Measurements from ENCODE around the gene SLC5A2.
"Not testable (repeated sequence)": the region's sequence is repeated elsewhere in the genome, so short reads cannot be mapped to it uniquely, and the experiment has no call there.

The SLC5A2 gene

DNA sequence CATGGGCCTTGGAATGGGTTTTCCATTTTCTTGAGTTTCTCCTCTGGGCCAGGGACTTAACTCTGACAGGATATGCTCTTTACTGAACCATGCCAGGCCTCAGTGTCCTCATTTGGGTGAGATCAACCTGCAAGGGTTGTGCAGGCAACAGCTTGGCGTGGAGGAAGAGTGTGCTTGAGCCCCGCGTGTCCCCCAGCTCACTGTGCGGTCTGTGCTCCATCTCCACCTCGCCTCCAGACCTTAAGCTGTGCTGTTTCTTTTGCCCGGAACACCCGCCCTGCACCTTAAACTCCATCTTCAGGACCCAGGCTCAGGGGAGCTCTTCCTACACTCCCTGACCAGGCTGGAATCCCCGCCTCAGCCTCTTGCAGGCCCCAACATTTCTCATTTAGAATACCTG is 15.6 kb downstream of the SLC5A2 start:
- no peak for DNase-seq (ENCODE audit: low spot score)

DNA sequence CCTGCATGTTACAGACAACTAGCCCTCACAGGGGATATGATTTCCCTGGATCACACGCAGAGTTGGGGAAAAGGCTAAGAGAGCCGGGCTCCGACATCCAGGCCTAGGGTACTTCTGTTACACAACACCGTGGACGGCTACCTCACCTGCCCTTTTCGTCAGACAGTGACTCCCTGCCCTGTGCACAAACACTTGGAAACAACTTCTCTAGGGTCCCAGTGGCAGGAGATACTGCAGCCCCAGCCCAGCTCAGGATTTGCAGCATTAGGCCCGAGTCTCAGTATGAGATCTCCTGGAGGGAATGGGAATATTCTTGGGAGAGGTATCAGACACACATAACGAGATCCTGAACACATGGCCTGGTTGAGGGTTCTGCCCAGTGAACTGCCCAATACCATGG is 17.0 kb downstream of the SLC5A2 start:
- DNase-seq (ENCODE audit: low spot score): no peak

DNA sequence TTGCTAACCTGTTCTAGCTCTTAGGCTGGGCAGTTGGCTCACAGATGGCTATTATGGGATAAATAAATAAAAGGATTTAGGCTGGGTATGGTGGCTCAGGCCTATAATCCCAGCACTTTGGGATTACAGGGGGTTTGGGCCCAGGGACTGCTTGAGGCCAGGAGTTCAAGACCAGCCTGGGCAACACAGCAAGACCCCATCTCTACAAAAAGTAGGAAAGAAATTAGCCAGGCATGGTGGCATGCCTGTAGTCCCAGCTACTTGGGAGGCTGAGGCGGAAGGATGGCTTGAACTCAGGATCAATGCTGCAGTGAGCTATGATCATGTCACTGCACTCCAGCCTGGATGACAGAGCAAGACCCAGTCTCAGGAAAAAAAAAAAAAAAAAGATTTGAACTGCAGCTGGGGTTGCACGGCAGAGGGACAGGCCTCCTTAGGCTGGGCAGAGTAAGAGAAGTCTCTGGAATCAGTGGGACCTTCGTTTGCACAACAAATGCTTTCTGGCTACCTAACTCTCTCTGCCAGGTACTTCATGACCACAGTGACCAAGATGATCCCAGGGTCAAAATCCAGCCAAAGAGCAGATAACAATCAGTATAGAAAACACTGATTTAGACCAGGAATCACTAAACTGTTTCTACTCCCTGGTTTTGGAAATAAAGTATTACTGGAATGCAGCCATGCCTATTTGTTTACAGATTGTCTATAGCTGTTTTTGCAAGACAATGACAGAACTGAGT is 18.5 kb downstream of the SLC5A2 start:
- DNase-seq (ENCODE audit: low spot score): no peak

- DNase-seq (ENCODE audit: low spot score): no peak
These were observed 19.0 kb downstream of the SLC5A2 start for GRCh38 chr16:31501966-31502348.

GRCh38 chr16:31502981-31503380 is 20.1 kb downstream of the SLC5A2 start:
- no peak for DNase-seq (ENCODE audit: low spot score)

DNA sequence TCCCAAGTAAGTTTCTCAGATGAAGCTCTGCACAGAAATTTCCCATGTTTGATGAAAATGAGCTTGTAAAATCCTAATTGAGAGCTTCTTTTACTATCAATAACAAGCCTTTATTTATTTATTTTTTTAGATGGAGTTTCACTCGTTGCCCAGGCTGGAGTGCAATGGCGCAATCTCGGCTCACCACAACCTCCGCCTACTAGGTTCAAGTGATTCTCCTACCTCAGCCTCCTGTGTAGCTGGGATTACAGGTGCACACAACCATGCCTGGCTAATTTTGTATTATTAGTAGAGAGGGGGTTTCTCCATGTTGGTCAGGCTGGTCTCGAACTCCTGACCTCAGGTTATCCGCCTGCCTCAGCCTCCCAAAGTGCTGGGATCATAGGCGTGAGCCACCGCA is 20.6 kb downstream of the SLC5A2 start:
- not testable (repeated sequence) for DNase-seq (ENCODE audit: low spot score)

DNA sequence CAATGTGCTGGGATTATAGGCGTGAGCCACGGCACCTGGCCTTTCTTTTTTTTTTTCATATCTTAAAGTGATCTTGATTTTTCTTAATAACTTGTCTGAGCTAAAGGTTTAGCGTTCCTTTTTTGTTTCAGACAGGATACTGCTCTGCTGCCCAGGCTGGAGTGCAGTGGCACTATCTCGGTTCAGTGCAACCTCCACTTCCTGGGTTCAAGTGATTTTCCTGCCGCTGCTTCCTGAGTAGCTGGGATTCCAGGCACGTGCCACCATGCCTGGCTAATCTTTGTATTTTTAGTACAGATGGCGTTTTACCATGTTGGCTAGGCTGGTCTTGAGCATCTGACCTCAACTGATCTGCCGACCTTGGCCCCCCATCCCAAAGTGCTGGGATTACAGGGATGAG is 21.2 kb downstream of the SLC5A2 start:
- DNase-seq (ENCODE audit: low spot score): no peak

DNA sequence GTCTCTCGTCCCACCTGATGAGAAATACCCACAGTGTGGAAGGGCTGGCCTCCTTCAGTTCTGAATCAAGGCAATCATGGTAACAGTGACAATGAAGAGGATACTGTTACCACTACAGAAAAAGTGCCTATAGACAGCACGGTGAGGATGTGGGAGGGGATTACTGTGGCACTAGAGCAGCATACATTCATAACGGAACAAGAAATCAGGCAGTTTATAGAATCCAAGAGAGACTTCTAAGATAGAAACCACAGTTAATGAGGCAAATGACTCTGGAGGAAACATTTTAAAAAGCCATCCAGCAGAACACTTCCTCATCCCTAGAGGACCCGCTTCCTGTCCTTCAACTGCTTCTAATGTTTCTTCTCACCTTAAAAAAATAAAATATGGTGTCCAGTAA is 22.6 kb downstream of the SLC5A2 start:
- no peak for DNase-seq (ENCODE audit: low spot score)

GRCh38 chr16:31507617-31507928 is 24.6 kb downstream of the SLC5A2 start:
- DNase-seq (ENCODE audit: low spot score): no peak

GRCh38 chr16:31507929-31508705 is 25.2 kb downstream of the SLC5A2 start, which contains the start of gene RUSF1:
TSS of gene RUSF1 (minus strand) at chr16:31508391. CDS start at chr16:31508373, 18 bp downstream.
- DNase-seq (ENCODE audit: low spot score): peak; percentile 92

DNA sequence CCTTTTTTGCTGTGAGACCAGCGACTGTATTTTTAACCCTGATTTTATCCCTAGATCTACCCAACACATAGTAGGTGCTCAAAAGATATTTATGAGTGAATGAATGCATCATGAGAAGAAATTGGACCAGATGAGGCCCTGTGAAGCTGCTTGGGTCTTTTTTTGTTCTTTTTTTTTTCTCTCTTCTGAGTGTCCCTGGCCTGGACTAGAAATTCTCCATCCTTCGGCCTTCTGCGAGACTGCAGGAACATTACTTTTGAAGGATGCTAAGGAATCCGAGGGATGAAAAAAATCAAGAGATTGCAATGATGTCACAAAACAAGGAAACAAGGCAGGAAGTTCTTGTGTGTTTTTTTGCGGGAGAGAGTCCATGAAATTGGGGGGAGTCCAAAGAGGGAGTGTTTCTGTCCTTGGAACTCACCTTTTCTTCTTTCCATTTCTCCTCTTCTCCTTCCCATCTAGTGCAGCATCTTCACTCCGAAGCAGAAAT is 25.8 kb downstream of the SLC5A2 start:
- no peak for DNase-seq (ENCODE audit: low spot score)

DNA sequence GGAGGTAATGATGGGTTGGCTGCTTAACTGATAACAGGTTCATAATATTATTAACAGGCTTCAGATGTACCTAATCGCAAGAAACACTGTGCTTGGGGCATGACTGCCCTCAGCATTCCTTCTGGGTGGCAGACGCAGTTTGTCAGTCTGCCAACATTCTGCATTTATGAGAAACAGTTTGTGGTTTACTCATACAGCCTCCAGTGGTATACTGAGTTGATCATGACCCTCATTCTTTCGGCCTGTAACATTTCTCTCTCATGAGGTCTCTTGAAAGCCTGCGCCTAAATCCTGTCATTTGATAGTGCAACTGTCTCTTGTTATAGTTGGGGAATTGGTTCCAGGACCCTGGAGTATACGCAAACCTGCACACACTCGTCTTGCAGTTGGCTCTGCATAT is 30.2 kb downstream of the SLC5A2 start:
- DNase-seq (ENCODE audit: low spot score): no peak

DNA sequence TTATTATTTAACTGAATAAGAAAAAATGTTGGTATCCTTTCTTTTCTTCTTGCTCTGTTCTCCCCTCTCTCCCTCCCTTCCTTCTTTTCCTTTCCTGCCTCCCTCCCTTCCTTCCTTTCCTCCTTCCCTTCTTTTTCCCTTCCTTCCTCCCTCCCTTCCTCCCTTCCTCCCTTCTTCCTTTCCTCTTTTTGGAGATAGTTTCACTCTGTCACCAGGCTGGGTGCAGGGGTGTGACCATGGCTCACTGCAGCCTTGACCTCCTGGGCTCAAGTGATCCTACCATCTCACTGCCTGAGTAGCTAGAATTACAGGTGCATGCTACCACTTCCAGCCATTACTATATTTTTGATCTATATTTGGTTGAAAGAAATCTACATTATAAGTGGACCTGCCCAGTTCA is 31.0 kb downstream of the SLC5A2 start:
- DNase-seq (ENCODE audit: low spot score): no peak

DNA sequence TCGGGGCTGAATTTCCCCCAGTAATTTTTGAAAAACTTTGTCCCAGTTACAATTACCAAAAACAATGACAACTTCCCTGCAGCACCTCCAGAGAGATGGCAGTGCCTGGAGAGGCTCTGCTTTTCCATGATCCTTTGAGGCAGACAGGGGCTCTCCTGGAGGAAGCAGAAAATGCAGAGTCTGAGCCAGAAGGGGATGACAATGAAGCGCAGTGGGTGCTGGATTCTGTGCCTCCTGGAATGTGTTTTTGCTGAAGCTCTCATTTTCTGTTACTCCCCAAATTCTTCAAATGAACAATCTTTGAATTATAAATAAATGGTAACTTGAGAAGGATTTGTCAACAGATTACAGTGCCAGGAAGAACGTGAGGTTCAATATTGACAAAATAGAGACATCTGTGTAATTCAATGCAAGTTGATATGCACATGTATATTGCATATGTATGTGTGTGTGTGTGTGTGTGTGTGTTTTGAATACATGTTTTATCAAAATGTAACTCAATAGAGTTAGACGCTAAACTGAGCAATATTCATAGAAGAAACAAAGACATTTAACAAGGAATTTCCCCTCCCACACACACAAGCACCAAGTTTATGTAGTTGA is 35.0 kb downstream of the SLC5A2 start:
- DNase-seq (ENCODE audit: low spot score): no peak

- DNase-seq (ENCODE audit: low spot score): no peak
These were observed 37.0 kb downstream of the SLC5A2 start for GRCh38 chr16:31519759-31520431.

- DNase-seq (ENCODE audit: low spot score): no peak
These were observed 38.4 kb downstream of the SLC5A2 start for GRCh38 chr16:31521368-31521767.

DNA sequence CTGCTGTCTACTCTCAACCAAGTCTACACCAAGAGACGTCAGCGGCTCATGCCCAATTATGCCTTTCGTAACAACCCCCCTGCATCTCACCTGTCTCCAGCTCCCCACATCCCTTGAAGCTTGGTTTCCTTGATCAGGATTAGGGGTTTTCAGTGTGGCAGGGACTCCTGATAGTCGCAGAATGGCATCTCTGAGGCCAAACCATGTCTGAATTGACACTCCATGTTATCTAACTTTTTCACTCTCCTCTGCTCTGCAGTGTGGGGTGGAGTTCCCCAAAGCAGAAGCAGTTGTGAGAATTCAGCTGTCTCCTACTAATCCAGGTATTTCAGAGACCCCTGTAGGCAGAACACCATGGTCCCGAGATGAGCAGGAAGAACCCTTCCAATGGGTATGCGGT is 39.1 kb downstream of the SLC5A2 start:
- no peak for DNase-seq (ENCODE audit: low spot score)

DNA sequence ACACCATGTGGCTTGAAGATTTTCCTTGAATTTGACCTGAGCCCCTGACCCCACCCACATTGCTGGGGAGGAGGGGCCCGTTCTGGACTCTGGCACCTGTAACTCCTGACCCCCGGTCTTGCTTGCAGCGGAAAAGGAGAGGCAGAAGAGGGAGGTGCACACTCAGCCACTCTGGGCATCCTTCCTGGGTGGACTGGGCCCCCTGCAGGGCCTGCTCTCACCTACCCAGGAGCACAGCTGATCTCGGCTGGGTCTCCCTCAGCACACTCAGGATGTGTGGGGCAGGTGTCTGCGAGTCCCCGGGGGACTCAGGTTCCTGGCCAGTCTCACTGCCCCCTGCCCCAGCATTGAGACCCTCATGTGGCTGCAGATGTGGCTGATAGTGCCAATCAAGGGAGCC is 40.8 kb downstream of the SLC5A2 start:
- not testable (repeated sequence) for DNase-seq (ENCODE audit: low spot score)

- DNase-seq (ENCODE audit: low spot score): no peak
These were observed 42.2 kb downstream of the SLC5A2 start for GRCh38 chr16:31525113-31525512.

GRCh38 chr16:31527734-31528274 is 44.9 kb downstream of the SLC5A2 start, which contains the start of gene AHSP:
TSS of gene AHSP (plus strand) at chr16:31527900. CDS start at chr16:31528140, 240 bp downstream.
- DNase-seq (ENCODE audit: low spot score): no peak

- DNase-seq (ENCODE audit: low spot score): peak; percentile 14
These were observed 45.7 kb downstream of the SLC5A2 start for GRCh38 chr16:31528523-31529107.

All from iPS-NIHi11 (cell line).